HG03103 (cell line): ENCODE measurements around the gene ARL17B.
"Not testable (repeated sequence)": the region's sequence is repeated elsewhere in the genome, so short reads cannot be mapped to it uniquely, and the experiment has no call there.

Experiments
- ATAC-seq: cut with Tn5 transposase; IDR thresholded peaks from one replicate; pipeline ENCODE4 v1.9.1; 2021; ENCODE audit warnings: low read depth; ENCODE audit not compliant: unreplicated experiment

ARL17B gene

DNA sequence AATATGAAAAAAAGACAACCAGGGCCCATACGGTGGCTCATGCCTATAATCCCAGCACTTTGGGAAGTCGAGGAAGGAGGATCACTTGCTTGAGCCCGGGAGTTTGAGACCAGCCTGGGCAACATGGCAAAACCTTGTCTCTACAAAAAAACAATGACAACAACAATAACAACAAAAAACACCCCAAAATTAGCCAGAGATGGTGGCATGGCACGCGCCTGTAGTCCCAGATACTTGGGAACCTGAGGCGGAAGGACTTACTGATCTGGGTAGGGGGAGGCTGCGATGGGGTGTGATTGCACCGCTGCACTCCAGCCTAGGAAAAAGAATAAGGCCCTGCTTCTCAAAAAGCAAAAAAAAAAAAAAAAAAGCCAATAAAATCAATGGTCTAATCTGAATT lies 69.9 kb downstream of the ARL17B start:
- ATAC-seq: not testable (repeated sequence)

DNA sequence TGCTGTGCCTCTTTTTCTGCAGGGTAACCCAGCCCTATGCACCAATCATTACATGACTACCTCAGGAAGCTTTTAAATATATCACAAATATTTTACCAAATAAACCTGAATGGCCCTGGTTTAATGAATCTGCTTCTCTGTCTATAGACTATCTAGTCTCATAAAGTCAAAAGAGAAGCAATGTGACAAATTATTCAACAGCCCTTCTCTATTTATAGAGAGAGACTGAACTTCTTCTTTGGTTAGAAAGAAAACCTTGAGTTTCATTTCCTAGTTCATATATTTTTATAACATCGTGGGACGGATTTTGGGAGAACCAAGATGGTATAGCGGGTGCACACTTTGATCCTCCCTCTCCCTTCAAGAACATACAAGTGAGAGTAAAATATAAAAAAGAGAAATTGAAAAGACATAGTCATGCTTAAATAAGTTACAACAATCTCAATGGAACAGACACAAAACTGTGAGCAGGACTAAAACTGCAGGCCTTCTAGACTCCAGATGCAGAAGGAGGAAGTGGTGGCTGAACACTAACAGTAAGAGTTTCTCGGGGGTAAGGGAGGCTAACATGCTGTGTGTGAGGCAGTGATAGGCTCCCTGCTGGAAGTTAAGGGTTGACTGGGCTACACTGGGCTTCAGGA lies 70.5 kb downstream of the ARL17B start:
- ATAC-seq: peak; percentile 78

DNA sequence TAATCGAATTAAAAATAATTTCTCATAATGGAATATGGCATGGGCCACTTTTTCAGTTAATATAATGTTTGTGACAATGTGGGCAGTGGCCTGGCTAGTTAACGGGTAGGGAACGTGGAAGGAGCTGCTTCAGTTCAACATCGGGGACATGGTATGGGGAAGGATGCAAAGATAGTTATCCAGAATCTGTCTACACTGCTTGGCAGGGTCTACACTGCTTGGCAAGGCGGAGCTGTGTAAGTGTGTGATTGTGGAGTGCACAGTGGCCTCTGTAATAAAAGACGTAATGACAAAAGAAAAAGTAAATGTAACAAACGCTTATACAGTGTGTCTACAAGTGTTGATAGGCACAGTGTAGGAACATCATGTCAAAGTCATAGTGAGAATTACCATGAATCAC lies 74.0 kb downstream of the ARL17B start:
- ATAC-seq: not testable (repeated sequence)

DNA sequence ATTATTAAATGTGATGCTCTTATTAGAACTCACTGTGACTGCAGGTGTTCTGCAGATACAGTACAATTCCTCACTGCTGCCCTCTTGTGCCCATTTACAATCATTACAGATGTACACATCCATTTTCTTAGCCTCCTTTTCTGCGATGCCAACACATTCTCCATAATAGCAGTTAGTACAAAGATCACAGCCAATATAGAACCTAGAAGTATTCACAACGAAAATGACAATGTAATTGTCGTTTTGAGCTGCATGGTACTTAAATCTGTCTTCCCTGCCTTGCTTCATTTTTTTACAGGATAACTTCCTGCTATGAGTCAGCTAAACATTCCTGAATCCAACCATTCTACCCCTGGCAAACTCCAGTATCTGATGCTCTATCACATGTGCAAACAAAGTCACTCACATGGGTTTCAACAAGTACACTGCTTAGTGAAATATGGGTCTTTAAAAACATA lies 74.8 kb downstream of the ARL17B start:
- ATAC-seq: not testable (repeated sequence)

DNA sequence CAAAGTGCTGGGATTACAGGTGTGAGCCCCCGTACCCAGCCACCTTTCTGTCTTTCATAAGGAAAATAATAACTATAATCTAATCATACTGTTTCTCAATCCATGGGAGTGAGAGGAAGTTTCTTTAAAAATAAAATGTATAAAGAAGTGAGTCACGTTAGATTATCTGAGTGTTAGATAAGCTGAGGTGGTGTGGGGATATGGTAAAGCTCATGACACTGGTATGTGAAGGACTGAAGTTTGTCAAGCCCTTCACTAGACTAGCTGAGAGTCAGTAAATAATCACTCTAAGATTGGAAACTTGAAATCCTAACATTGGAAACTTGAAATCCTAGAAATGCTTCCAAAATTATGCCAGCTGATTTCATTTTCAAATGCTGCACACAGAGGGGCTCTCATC lies 76.1 kb downstream of the ARL17B start:
- ATAC-seq: not testable (repeated sequence)

DNA sequence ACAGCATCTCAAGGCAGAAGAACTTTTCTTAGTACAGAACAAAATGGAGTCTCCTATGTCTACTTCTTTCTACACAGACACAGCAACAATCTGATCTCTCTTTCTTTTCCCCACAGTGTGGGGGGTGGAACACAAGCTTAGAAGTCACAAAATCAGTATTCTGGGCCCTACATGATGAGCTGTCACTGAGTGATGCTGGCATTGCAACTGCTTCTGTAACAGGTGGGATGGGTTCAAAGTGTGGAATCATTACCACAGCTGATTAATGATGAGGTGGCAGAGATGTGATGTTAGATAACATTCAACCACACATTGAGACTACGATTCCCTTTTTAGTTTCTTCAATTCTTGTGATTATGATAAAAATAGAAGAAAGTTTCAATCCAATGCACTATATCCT lies 77.1 kb downstream of the ARL17B start:
- ATAC-seq: not testable (repeated sequence)

DNA sequence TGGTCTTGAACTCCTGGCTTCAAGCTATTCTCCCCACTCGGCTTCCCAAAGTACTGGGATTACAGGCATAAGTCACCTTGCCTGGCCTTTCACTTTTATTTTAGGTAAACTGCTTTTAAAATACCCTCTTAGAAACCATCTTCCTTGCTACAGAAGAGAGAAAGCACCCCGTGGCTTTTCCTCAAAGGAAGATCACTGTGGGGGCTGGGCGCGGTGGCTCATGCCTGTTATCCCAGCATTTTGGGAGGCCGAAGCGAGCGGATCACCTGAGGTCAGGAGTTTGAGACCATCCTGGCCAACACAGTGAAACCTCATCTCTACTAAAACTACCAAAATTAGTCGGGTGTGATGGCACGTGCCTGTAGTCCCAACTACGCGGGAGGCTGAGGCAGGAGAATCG lies 78.9 kb downstream of the ARL17B start:
- not testable (repeated sequence) for ATAC-seq

DNA sequence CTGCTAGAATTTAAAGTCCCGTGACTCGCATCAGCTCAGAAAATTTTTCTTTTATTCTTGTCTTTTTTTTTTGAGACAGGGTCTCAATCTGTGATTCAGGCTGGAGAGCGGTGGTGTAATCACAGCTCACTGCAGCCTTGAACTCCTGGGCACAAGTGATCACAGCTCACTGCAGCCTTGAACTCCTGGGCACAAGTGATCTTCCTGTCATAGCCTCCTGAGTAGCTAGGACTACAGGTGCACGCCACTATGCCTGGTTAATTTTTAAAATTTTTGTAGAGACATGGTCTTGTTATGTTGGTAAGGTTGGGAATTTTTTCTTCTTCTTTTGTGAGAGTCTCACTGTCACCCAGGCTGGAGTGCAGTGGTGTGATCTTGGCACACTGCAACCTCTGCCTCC lies 80.2 kb downstream of the ARL17B start:
- not testable (repeated sequence) for ATAC-seq

DNA sequence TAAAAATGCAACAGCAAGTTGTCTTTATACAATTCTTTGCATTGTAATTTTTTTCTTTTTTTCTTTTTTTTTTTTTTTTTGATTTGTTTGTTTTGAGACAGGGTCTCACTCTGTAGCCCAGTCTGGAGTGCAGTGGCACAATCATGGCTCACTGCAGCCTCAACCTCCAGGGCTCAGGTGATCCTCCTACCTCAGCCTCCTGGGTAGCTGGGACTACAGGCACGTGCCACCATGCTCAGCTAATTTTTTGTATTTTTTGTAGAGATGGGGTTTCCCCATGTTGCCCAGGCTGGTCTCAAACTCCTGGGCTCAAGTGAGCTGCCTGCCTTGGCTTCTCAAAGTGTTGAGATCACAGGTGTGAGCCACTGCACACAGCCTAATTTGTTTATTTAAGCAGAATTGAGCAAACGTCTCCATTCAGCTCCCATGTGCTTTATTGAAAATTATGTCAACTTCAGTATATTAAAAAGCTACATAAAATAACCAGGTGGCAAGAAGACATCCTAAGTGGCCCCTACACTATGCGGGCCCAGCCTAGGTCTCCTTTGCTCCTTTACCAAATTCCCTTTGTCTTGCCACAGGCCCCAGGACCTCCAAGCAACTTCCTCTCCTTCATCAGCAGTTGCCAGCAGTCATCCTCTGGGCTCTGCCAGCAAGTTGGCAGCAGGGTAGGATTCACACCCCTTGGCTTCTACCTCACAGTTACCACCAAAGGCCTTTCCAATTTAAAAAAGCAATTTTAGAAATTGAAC lies 84.7 kb downstream of the ARL17B start:
- not testable (repeated sequence) for ATAC-seq

DNA sequence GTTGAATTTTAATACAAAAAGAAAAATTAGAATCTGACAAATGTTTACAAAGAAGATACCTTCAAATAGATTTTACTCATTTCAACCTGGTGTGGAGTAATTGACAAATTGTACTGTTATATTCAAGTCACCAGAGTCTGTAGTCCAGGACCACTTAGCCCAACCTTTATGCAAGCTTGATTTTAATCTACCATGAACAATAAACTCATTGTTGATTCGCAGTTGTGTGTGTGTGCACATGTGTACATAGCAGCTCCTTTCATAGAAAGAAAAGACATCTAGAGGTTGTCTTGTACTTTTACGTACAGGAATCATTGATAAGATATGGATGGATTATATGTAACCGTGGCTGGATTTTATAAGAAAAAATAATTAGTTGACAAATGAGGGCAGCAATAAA lies 87.3 kb downstream of the ARL17B start:
- no peak for ATAC-seq

DNA sequence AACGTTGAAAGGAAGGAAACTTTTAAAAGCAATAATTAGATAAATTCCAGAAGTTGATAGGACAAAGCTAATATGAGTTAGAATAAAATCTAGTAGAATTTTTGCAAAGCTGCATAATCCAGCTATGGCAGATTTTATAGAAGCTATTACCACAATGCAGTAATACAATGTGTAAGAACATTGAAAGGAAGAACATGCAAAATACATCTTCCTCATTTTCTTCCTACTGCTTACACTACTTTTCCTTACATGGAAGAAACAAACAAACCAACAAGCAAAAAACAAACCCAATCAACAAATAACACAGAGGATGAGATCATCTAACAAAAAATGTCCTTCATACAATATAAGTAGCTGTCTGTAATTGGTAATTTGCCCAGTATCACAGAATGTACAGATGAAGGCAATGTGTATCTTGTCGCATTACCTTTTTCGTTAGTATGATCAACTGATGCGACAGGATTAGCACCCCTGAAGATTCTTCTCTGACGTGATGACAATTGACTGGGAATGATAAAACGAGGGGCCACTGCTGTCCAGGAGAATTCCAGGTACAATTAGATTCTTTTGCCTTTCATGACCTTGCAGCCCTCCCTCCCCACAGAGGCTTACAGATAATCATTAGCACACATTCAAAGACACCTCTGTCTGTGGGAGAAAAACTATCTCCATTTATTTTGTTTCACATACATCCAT lies 87.9 kb downstream of the ARL17B start:
- no peak for ATAC-seq

DNA sequence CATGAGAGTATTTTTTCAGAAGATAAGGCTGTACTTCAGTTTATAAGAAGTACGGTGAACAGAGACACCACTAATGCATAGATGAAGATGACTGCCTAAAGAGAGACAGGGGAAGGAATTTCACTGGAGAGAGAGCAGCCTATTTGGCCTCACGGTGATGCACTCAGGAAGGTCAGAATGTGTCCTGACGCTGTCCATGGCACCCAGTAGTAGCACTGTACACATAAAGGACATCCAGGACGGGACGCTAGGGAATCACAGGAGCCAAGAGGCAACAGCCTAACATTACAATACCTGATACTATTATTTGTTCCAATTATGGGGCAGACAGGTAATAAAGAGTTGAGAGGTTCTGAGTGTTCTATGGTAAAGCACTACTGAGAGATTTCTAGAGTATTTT lies 91.5 kb downstream of the ARL17B start:
- no peak for ATAC-seq

DNA sequence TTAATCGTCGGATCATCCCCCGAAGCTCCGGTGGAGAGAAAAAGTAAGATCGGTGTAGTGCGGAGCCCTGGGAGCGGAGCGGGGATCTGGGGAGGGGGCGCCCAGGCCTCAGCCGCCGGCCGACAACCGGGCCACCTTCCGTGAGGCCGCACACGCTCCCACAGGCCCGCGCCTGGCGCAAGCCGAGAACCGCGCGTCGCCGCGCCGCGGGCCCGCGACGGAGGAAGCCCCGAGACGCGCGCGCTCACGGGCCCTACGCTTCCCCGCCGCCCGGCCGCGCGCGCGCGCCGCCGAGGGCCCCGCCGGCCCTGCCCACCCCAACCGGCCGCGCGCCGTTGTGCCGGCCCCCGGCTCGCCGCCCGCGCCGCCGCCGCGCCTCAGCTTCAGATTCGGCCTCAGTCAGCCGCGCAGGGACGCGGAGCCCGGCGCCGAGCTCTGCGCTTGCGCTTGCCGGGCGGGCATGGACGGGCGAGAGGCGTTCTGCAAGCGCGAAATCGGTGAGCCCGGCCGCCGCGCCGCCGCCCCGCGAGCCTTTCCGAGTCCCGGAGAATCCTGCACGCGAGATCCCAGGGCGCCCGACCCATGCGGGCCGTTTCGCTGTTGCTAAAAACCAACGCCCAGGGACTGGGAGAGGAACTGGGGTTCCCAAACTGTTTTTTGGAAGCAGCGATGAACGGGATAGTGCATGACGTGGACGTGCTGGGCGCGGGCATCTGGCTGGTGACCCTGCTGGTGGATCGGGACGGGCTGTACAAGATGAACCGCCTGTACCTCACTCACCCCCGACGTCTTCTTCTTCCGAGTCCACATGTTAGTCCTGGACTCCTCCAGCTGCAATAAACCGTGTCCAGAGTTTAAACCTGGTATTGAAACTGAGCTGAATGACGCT lies 94.7 kb downstream of the ARL17B start:
- ATAC-seq: peak; percentile 58

DNA sequence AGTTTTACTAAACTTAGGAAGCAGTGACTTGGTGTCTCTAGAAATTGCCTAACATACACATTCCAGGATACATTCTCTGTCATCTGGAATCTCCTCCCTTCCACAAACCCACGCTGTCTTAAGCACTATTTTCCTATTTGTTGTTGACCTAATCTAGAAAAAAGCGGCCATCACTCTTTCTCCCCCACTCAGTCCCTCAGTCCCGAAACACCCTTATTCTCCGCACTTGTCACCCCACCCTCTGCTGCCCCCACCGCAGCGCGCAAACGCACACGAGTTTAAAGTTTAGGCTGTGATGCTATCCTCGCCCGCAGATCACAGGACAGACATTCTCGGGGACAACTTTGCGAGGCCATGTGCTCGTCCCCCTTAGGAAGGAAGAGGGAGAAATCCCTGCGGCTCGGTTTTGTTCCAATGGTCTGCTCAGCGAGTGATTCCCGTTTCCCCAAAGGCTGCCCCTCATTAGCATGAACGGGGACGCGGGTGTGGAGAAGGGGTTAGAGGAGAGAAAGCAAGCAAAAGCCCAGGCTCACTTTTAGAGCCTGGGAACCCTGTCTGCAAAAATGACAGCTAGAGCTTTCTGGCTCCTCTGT lies 95.4 kb downstream of the ARL17B start:
- ATAC-seq: not testable (repeated sequence)

DNA sequence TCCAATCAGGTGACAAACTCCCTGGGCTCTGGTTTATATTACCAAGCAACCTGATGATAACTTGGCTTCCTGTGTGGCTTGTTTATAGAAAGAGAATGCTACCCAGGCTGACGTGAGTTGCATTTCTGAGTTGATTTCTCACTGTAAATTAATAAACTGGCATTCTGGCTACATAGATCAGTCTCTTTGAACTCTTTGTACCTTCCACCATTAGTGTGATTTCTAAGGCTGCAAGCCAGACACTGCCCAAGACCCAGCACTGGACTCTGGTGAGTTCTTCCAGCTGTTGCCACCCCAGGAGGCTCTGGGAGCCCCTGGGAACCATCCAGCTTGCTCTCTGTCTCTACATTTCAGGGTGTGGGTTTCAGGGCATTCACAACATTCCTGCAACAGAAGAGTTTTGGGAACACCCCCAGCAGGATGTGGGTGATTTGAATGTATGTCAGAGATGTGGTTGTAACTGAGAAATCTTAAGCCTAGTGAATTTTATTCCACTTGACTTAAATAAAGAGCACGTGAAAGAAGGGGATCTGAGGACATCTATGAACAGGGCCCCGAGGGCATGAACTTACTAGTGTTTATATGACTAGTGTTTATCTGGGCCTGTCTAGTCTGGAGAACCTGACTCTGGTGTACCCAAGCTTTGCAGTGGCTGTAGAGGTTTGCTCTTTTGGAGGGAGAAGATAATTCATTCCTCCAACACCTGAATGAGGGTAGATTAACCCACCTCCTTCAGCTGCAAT lies 96.9 kb downstream of the ARL17B start:
- no peak for ATAC-seq

DNA sequence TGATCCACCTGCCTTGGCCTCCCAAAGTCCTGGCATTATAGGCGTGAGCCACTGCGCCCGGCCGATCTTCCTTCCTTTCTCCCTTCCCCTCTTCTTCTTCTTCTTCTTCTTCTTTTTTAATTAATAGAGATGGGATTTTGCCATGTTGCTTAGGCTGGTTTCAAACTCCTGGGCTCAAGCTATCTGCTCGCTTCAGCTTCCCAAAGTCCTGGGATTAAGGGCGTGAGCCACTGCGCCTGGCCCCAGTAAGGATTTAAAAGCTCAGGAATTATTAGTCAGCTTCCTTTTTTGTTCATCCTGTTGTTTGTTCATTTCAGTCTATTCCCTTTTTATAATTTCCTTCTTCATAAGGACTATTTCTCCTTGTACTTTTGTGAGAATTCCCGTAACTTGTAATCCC lies 99.3 kb downstream of the ARL17B start:
- ATAC-seq: no peak

DNA sequence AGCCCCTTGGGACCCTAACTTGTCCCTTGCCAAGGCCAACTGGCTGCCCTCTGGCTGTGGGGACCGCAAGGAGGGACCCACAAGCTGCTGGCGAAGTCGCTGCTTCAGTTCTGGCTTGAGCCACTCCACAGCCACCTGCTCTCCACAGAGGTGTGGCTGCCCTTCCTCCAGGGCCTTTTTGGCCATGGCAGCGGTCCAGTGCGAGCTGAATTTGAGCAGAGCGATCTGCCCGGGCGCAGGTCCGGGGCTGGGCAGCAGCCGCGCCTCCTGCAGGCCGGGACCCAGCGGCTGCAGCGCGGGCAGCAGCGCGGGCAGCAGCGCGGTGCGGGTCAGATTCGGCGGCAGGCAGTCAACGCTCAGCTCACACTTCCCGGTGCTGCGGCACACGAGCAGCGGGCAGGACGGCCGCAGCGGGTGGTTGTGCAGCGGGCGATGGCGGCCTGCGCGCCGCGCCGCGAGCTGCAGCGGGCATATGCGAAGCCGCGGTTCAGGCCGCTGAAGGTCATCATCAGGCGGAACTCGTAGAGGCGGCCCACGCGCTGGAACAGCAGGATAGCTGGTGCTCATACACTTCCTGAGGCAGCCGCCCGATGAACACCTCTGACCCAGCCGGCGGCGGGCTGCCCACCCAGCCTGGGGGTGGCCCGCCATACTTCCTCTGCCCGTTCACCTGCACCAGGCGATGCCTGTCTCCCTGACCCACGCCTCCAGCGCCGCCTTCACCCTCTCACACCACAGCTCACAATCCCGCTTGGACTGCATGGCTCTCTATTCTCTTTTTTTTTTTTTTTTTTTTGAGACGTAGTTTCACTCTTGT lies 101.5 kb downstream of the ARL17B start:
- ATAC-seq: not testable (repeated sequence)

DNA sequence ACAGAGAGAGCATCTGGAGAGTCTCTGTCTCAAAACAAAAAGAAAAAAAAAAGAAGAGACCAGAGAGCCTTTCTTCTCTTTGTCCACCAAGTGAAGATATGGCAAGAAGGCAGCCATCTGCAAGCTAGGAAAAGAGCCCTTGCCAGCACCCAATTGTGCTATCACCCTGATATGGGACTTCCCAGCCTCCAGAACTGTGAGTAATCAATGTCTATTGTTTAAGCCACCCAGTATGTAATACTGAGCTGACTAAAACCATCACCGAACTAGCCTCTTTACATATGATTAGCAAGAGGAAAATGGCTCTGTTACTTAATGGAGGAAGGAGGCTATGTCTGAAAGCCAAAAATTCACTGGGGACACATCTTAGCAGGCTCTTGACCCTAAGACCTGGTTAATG lies 105.2 kb downstream of the ARL17B start:
- not testable (repeated sequence) for ATAC-seq

DNA sequence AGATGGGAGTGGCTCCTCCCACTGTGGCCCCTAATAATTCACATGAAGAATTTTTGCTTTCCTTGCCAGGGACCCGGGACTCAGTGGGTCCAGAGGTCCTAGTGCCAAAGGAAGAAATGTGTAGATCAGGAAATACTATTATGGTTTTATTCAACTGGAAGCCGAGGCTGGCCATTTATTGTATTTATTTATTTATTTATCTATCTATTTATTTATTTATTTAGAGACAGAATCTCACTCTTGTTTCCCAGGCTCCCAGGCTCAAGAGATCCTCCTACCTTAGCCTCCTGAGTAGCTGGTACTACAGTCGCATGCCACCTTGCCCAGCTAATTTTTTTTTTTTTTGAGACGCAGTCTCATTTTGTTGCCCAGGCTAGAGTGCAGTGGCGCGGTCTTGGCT lies 107.4 kb downstream of the ARL17B start:
- not testable (repeated sequence) for ATAC-seq
